WI38 (cell line): ENCODE data around the gene PDE2A.

Source experiments
- H3K4me3 ChIP-seq: 2 replicates; pipeline ENCODE4 v1.5.1; 2011; ENCODE audit warnings: low read depth, mild to moderate bottlenecking, control low read depth, low read length
- TF ChIP-seq, protein P1 (sequence below): IDR thresholded peaks from 2 replicates; pipeline ENCODE4 v1.5.1; 2012; ENCODE audit warnings: low read depth, mild to moderate bottlenecking, control low read depth, low read length

The PDE2A gene

DNA sequence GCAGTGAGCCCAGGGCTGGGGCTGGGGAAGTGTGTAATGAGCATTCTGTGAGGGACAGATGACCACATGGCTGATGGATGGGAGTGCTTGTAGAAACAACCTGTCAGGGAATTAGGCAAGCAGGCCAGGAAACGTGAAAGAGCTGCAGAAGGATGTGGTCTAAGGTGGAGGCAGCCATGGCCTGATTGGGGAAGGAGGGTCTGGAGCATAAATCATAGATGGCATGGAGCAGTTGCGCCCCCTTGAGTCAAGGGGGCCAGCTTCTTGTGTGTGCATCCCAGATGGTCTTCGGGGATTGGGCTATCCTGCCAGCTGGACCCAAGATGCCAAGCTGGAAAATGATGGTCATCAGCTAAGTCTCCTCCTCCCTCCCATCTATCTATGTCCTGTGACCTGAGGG lies 120.5 kb downstream of the PDE2A start:
- TF ChIP-seq, protein P1, sequence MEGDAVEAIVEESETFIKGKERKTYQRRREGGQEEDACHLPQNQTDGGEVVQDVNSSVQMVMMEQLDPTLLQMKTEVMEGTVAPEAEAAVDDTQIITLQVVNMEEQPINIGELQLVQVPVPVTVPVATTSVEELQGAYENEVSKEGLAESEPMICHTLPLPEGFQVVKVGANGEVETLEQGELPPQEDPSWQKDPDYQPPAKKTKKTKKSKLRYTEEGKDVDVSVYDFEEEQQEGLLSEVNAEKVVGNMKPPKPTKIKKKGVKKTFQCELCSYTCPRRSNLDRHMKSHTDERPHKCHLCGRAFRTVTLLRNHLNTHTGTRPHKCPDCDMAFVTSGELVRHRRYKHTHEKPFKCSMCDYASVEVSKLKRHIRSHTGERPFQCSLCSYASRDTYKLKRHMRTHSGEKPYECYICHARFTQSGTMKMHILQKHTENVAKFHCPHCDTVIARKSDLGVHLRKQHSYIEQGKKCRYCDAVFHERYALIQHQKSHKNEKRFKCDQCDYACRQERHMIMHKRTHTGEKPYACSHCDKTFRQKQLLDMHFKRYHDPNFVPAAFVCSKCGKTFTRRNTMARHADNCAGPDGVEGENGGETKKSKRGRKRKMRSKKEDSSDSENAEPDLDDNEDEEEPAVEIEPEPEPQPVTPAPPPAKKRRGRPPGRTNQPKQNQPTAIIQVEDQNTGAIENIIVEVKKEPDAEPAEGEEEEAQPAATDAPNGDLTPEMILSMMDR, result no peak
- H3K4me3 ChIP-seq, result no peak overlapping the region

DNA sequence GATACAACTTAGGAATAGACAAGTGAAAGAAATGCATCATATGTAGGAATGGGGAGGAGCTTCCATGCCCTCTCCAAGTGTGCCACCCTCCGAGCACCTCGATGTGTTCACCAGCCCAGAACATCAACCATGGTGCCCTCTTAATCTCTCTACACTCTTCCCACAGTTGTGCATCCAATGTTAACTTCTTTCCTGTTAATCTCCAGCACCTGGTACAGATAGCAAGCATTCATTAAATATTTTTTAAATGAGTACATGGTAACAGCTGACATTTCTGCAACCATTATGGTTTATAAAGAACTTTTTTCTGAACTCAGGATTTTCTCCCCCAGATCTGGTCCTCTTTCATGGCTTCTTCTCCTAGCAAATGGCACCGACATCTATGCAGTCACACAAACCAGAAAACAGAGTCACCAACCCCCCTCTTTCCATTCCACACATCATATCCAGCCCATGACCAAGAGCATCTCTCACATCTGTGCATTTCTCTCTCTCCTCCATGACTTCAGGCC lies 121.8 kb downstream of the PDE2A start:
- H3K4me3 ChIP-seq, result no peak overlapping the region
- TF ChIP-seq, protein P1, result no peak

DNA sequence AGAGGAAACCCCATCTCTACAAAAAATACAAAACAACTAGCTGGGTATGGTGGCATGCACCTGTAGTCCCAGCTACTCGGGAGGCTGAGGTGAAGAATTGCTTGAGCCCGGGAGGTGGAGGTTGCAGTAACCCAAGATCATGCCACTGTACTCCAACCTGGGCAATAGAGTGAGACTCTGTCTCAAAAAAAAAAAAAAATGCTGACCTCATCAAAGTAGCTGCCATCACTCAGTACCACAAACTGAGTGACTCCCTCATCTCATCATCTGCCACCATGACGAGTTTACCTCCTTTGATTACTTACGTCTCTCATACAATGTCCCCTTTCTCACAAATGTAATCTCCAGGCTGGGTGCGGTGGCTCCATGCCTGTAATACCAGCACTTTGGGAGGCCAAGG lies 122.7 kb downstream of the PDE2A start:
- TF ChIP-seq, protein P1, result no peak
- no peak overlapping the region for H3K4me3 ChIP-seq

DNA sequence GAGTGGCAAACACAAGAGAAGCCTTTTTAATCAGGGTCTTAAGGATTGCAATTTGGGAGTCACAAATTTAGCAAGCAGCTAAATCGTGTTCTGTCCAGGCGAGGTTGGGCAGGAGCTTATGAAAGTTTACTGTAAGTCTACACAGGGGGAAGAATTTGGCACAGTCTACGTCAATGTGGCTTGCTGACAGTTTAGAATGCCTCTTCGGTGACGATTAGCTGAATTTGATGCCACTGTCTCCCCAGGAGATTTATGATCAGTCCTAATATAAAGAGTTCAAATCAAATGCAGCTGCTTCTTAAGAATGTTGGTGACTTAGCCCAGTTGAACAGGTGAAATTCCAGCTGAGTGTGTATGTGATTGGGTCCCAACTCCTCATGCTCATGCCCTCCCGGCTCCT lies 125.8 kb downstream of the PDE2A start:
- TF ChIP-seq, protein P1, result no peak
- H3K4me3 ChIP-seq, result no peak overlapping the region

DNA sequence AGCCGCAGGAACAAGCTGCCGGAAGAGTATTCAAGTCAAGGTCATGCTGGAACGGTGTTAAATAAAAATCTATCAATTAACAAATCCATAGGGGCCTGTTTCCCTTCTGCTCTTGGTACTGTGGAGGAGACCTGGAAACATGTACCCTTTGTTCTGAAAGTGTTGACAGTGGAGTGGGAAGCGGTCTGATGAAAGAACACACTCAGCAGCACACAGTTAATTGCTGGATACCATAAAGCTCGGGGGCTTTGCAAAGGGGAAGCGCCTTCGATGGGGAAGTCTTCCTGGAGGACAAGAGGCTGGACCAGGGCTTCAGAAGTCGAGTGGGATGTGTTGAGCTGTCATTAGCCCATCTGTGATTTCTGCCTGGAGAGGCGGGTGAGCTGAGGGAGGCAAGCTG lies 127.4 kb downstream of the PDE2A start:
- TF ChIP-seq, protein P1, result no peak
- no peak overlapping the region for H3K4me3 ChIP-seq

DNA sequence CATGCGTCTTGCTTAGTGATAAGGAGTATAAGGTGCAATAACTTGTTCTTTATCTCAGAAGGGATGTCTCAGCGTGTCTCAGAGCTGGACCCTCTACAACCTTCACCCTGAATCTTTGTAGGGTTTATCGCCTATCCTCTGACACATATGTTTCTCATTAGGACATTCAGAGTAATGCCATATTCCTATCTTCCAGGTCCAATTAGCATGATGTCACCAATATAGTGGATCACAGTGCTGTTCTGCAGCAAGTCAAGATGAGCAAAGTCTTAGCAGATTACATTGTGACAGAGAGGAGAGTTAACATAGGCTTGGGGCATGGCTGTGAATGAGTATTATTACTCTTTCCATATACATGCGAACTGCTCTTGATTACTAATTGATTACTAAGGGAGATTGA lies 129.6 kb downstream of the PDE2A start:
- no peak overlapping the region for H3K4me3 ChIP-seq
- TF ChIP-seq, protein P1, result no peak

DNA sequence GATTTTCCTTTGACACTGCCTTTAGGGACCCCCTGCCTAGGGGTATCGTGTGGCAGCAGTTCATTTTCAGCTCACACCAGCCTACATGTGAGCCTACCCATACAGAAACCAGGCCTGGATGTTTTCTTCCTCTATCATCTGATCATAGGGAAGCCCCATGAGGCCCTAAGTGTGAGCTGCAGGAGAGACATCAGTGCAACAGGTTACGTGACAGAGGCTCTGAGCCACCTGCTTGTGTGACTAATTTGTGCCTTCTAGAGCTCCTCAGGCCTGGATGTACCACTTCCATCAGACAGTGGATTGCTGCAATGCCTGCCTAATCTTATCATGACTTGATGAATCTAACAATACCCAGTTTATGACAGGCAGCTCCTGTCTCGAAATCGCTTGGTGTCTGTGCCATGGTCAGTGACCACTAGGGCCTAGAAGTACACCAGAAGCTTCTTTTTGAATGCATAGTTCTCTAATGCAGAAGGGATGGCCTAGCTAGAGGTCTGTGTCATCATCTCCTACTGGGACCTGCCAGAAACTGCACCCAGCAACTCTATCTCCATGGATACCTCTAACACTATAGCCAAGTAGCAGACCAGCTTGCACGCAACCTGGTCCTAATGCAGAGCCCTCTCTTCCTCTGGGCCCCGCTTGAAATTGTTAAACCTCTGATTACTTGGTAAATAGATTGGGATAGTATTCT lies 130.2 kb downstream of the PDE2A start:
- TF ChIP-seq, protein P1, result no peak
- no peak overlapping the region for H3K4me3 ChIP-seq
